Heart right ventricle (tissue), 16 donors: Measurements from ENCODE around the gene CLCN7. TPM values are rescaled to one million over a fixed set of nuclear protein-coding genes. Genes with fewer than 3 reads are reported as not detected.

Source experiments
- ATAC-seq, 8 donors: fragments of 200-7000 bp; cut with Tn5 transposase; one replicate each; pipeline ENCODE4 v1.9.1; 2020; ENCODE audit warnings: mild to moderate bottlenecking in 8 of 8, moderate library complexity in 8 of 8, moderate number of reproducible peaks in 1 of 8
- DNase-seq, 2 donors: peaks; one replicate each; pipeline ENCODE4 v3.0.0-alpha.2; 2020
- H3K27ac ChIP-seq, 10 donors: fragments of 200-600 bp; sonication (generic) in 2 of 10; one replicate each; pipeline versions ENCODE4 v1.5.0 to v1.8.0; 2020 to 2022; ENCODE audit warnings: mild to moderate bottlenecking in 3 of 10
- H3K27me3 ChIP-seq, 7 donors: fragments of 200-600 bp; one replicate each; pipeline ENCODE4 v1.8.0; 2021 to 2022; ENCODE audit warnings: mild to moderate bottlenecking in 2 of 7
- H3K36me3 ChIP-seq, 9 donors: fragments of 200-600 bp; sonication (generic) in 1 of 9; one replicate each; pipeline versions ENCODE4 v1.5.0 to v1.8.0; 2020 to 2022; ENCODE audit warnings: mild to moderate bottlenecking in 2 of 9
- H3K4me1 ChIP-seq, 9 donors: fragments of 200-600 bp; sonication (generic) in 1 of 9; one replicate each; pipeline versions ENCODE4 v1.5.0 to v1.8.0; 2020 to 2022; ENCODE audit warnings: mild to moderate bottlenecking in 4 of 9
- H3K4me3 ChIP-seq, 10 donors: fragments of 200-600 bp; sonication (generic) in 2 of 10; one replicate each; pipeline versions ENCODE4 v1.5.0 to v1.8.0; 2020 to 2022; ENCODE audit warnings: mild to moderate bottlenecking in 7 of 10, moderate library complexity in 2 of 10
- H3K9me3 ChIP-seq, 11 donors: fragments of 200-600 bp in 10 of 11; sonication (generic) in 2 of 11; one replicate each; pipeline versions ENCODE4 v1.5.0 to v1.8.0; 2013 to 2022; ENCODE audit warnings: mild to moderate bottlenecking in 2 of 11, control low read depth in 1 of 11, moderate library complexity in 1 of 11
- WGBS, 2 donors: extraction: QIAGEN DNeasy Blood & Tissue Kit; methylation state at CpG; one replicate each; pipeline ENCODE4 v1.1.7; 2013; ENCODE audit warnings: inconsistent platforms in 1 of 2; 5-methylcytosine and 5-hydroxymethylcytosine counted together
- intact Hi-C, 10 donors: fragments of 100-400 bp; cut with DNase I; formaldehyde crosslinking; loops; one replicate each; pipeline versions ENCODE4 v1.11.1 to v1.14.2; 2022
- polyA plus RNA-seq, 2 donors: library from polyadenylated mRNA; stranded (reverse); fragments of 200-250 nt; gene quantifications; one replicate each; pipeline ENCODE4 v1.2.3, GENCODE V29; 2013
- total RNA-seq, 10 donors: library from RNA; stranded (reverse); fragmentation: NEBNext Ultra II Directional in 3 of 10; extraction: Animal tissue kit (Norgen Biotek cat#: 25700) in 3 of 10; gene quantifications; one replicate each; pipeline versions ENCODE4 v1.2.1 to v1.2.4, GENCODE V29; 2021 to 2023
- TF ChIP-seq, protein P1 (sequence below), 9 donors: fragments of 200-600 bp; sonication (generic) in 2 of 9; IDR thresholded peaks; one replicate each; pipeline versions ENCODE4 v1.5.0 to v1.8.0; 2021 to 2022; ENCODE audit warnings: antibody characterized with exemption in 9 of 9, mild to moderate bottlenecking in 5 of 9, moderate library complexity in 1 of 9
- donor health status: Arrhythmogenic right ventricular cardiomyopathy.
- donor health status: ischemic (EF 13 %, LVEDD 7.1; RV severe dilation, severe dysfunction).
- donor health status: healthy with polysubstance abuse.
- donor health status: DM: no; HTN: yes; CAD: no.
- donor health status: DM: no; HTN: no; CAD: no.
- donor health status: ischemic (EF 25% LVEDD 6.9; RV normal size, moderate dysfunction).
- donor health status: ischemic (EF 25% LVEDD 5.7; RV mildly dilated, moderate dysfunction).
- donor health status: healthy.
- donor health status: DM: yes; HTN: yes; CAD: no.
- donor health status: Ischemic cardiomyopathy.
- donor health status: ischemic (EF 35%, LVEDD 5.7; RV mildly dilated, moderate dysfunction).
- donor health status: nonischemic (EF 11% LVEDD 7.7; RV severe dilation, severe dysfunction).
- donor health status: DM: yes; HTN: yes; CAD: no.
- donor health status: PGD.
- donor health status: ischemic (EF 29% LVEDD 5.4; RV normal size, mild dysfunction).
- donor health status: nonischemic (EF 23%, LVEDD 6.1; RV moderate dilation, normal function).

The CLCN7 gene
- total and polyA plus RNA-seq, 12 donors = 29.5 to 60.6 (median 35.1) TPM

DNA sequence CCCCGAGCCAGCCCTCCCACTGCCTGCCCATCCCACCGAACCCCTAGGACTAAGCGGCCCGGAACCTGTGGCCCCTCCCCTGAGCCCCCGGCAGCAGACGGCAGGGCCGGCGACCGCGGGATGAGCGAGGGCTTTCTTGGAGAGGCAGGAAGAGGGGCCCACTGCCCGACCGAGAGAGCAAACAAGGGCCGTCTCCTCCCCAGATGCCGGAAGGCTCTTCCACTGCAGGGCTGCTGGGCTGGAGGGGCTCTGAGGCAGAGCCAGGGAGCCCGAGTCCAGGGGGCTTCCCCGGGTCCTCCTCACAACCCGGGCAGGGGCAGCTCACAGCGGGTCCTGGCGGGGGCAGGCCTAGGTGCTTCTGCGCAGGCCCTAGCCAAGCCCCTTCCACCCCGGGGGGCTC lies 41.1 kb downstream of the CLCN7 start:
- H3K27ac ChIP-seq = no peak overlapping the region
- H3K36me3 ChIP-seq = peaks cover 0 to 11% (median 0%) of the 10 kb centered on the region in 9 donors
- WGBS, 2 donors = 68 to 72% methylated on average over 21 to 22 of the region's 22 CpGs
- peaks cover 0 to 6% (median 0%) of the 10 kb centered on the region in 7 donors for H3K27me3 ChIP-seq
- DNase-seq (no peak), ATAC-seq (no peak)
- peak overlapping the region in 4 of 10 donors; percentile 49 to 59 (median 53) for H3K4me3 ChIP-seq
- intact Hi-C loops = no loop called here
- TF ChIP-seq, protein P1, sequence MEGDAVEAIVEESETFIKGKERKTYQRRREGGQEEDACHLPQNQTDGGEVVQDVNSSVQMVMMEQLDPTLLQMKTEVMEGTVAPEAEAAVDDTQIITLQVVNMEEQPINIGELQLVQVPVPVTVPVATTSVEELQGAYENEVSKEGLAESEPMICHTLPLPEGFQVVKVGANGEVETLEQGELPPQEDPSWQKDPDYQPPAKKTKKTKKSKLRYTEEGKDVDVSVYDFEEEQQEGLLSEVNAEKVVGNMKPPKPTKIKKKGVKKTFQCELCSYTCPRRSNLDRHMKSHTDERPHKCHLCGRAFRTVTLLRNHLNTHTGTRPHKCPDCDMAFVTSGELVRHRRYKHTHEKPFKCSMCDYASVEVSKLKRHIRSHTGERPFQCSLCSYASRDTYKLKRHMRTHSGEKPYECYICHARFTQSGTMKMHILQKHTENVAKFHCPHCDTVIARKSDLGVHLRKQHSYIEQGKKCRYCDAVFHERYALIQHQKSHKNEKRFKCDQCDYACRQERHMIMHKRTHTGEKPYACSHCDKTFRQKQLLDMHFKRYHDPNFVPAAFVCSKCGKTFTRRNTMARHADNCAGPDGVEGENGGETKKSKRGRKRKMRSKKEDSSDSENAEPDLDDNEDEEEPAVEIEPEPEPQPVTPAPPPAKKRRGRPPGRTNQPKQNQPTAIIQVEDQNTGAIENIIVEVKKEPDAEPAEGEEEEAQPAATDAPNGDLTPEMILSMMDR (IDR thresholded peaks at IDR 0.05) = no peak
- no peaks in the 10 kb centered on the region for H3K9me3 ChIP-seq
- peaks cover 0 to 12% (median under 1%) of the 10 kb centered on the region in 9 donors for H3K4me1 ChIP-seq

GRCh38 chr16:1433263-1433560 lies 41.6 kb downstream of the CLCN7 start:
- Histone ChIP-seq H3K4me3 (peak overlapping the region in 9 of 10 donors; percentile 38 to 59 (median 46)), H3K36me3 (peaks cover 0 to 11% (median 0%) of the 10 kb centered on the region in 9 donors), H3K4me1 (peaks cover 0 to 15% (median 5%) of the 10 kb centered on the region in 9 donors), H3K27me3 (peaks cover 0 to 6% (median 0%) of the 10 kb centered on the region in 7 donors), H3K27ac (peak overlapping the region in 9 of 10 donors; percentile 65 to 87 (median 79)), H3K9me3 (no peaks in the 10 kb centered on the region)
- DNase-seq = no peak
- intact Hi-C loops = no loop called here
- no peak for ATAC-seq
- 76 to 80% methylated on average over 14 of the region's 14 CpGs for WGBS, 2 donors
- TF ChIP-seq, protein P1 (IDR thresholded peaks at IDR 0.05) = no peak

- peak overlapping the region in 9 of 10 donors; percentile 38 to 59 (median 46) for H3K4me3 ChIP-seq
- WGBS, 2 donors = 64 to 67% methylated on average over 51 to 63 of the region's 63 CpGs
- H3K9me3 ChIP-seq = no peaks in the 10 kb centered on the region
- H3K4me1 ChIP-seq = peaks cover 0 to 16% (median 6%) of the 10 kb centered on the region in 9 donors
- H3K36me3 ChIP-seq = peaks cover 0 to 11% (median 0%) of the 10 kb centered on the region in 9 donors
- peak in 1 of 2 donors; percentile 37 for DNase-seq
- peak; percentile 2 to 54 (median 32) for ATAC-seq
- TF ChIP-seq, protein P1 (IDR thresholded peaks at IDR 0.05) = no peak
- H3K27me3 ChIP-seq = peaks cover 0 to 6% (median 0%) of the 10 kb centered on the region in 7 donors
- intact Hi-C loops = no loop called here
- peak overlapping the region in 9 of 10 donors; percentile 65 to 87 (median 79) for H3K27ac ChIP-seq
Observed at GRCh38 chr16:1432388-1433262, 42.2 kb downstream of the CLCN7 start.

DNA sequence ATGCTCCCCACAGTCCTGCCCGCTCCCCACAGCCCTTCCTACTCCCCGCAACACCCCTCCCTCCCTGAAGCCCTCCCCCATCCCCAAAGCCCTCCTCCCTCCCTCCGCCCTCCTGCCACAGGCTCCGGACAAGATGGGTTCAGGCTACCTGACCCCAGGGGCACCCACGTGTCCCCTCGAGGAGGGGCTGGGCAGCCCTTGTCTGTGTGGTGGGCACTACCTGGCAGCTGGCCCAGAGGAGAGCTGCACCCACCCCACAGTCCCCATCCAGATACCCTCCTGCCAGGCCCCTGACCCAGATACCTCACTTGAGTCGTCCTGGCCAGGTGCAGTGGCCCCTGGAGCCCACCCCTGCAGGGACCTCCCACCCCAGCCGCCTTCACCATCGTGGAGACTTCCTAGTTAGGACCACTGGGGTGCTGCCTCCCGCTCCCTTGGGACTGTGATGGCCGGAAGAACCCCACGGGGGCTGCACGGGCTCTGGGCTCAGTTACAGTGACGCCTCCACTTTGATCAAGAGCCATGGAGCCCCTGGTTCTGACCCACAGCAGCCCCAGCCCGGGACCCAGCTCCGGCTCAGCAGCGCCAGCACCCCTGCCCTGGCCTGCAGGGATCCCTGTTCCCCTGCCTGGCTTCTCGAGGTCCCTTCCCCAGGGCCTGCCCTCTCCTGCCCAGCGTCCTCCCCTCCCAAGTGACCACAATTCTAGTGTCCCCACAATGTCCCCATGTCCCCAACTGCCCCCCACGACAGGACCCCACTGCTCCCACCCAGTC lies 43.1 kb downstream of the CLCN7 start:
- H3K36me3 ChIP-seq = peaks cover 0 to 11% (median 0%) of the 10 kb centered on the region in 9 donors
- TF ChIP-seq, protein P1 (IDR thresholded peaks at IDR 0.05) = no peak
- H3K4me1 ChIP-seq = peaks cover 0 to 16% (median 6%) of the 10 kb centered on the region in 9 donors
- DNase-seq = no peak
- peaks cover 0 to 6% (median 0%) of the 10 kb centered on the region in 7 donors for H3K27me3 ChIP-seq
- H3K27ac ChIP-seq = peak overlapping the region in 9 of 10 donors; percentile 65 to 87 (median 79)
- H3K9me3 ChIP-seq = no peaks in the 10 kb centered on the region
- no peak for ATAC-seq
- intact Hi-C loops = no loop called here
- peak overlapping the region in 8 of 10 donors; percentile 38 to 59 (median 48) for H3K4me3 ChIP-seq
- 82 to 83% methylated on average over 19 to 20 of the region's 20 CpGs for WGBS, 2 donors
